Measurements from ENCODE around the gene METRNL. TPM values are rescaled to one million over a fixed set of nuclear protein-coding genes. Genes with fewer than 3 reads are reported as not detected.
A peak's percentile ranks its signal among the peaks of the same experiment; 100 is the strongest.
"Not testable (repeated sequence)": the region's sequence is repeated elsewhere in the genome, so short reads cannot be mapped to it uniquely, and the experiment has no call there.

The METRNL gene, protein sequence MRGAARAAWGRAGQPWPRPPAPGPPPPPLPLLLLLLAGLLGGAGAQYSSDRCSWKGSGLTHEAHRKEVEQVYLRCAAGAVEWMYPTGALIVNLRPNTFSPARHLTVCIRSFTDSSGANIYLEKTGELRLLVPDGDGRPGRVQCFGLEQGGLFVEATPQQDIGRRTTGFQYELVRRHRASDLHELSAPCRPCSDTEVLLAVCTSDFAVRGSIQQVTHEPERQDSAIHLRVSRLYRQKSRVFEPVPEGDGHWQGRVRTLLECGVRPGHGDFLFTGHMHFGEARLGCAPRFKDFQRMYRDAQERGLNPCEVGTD
- 131 TPM for total RNA-seq

DNA sequence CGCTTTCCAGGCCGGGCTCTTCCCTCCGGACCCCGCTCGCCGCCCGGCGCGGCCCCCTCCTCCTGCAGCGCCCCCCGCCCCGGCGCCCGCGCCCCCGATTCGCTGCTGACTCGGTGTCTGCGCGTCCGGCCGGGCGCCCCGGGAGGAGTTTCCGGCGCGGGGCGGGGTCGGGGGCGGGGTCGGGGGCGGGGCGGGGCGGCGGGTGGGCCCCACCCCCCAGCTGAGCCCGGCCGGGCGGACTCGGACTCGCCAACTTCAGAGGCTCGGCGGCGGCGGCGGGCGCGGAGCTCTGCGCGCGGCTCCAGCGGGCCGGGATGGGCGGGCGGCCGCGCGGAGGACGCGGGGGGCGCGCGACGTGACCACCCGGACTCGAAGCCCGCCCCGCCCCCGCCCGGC lies at the start of gene METRNL:
TSS of gene METRNL (plus strand) at position 258 of the 396 bp plus-strand sequence. CDS start 207 bp downstream, outside the sequence.
- peak; percentile 91 for DNase-seq (ENCODE audit: low spot score)
- intact Hi-C loops (cut with DNase I), result no loop called here
- ATAC-seq, result peak; percentile 47

DNA sequence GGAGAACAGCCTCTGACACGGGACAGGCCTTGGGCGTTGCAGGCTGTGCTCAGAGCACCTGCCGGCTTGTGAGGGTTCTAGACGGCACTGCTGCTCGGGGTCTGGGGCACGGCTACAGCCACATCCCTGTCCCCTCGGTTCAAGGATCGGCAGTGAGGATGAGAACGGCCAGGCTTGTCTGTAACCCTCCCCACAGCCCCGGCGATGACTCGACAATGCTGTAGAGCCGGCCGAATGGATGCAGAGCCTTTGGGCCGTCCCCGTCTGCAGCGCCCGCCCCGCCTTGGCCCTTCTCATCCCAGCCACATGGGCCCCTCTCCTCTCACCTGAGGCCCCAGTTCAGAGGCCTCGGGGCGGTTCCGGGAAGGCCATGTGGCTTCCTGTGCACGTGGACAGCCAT lies 49.0 kb upstream of the METRNL start:
- no peak for ATAC-seq
- DNase-seq (ENCODE audit: low spot score), result peak; percentile 47
- intact Hi-C loops (cut with DNase I), result loop anchor here (10.0 kb wide), 1 partner anchor 56 kb away; no protein-coding TSS in a partner anchor

DNA sequence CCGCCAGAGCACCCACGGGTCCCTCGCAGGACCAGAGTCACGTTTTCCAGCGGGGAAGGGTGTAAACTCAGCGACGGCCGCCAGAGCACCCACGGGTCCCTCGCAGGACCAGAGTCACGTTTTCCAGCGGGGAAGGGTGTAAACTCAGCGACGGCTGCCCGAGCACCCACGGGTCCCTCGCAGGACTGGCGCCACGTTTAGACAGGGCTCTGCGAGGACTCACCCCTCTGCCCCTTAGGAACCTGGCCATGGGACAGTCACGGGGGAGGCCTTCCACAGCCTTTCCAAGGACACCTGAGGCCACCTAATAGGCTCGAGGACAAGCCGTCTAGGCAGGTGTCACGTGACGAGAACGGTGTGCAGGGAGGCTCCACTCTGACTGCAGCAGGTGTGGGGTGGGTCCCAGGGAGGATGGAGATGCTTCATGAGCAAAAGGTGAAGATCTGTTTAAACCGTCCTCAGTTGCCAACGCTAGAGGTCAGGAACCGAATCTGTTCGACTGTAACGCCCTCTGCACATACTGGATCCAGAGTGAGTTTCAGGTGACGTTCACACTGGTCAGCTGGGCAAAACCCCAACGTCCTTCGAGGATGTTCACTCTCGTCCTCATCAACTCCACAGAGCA lies 48.0 kb upstream of the METRNL start:
- intact Hi-C loops (cut with DNase I), result loop anchor here (10.0 kb wide), 1 partner anchor 57 kb away; no protein-coding TSS in a partner anchor
- peak; percentile 43 for DNase-seq (ENCODE audit: low spot score)
- no peak for ATAC-seq

DNA sequence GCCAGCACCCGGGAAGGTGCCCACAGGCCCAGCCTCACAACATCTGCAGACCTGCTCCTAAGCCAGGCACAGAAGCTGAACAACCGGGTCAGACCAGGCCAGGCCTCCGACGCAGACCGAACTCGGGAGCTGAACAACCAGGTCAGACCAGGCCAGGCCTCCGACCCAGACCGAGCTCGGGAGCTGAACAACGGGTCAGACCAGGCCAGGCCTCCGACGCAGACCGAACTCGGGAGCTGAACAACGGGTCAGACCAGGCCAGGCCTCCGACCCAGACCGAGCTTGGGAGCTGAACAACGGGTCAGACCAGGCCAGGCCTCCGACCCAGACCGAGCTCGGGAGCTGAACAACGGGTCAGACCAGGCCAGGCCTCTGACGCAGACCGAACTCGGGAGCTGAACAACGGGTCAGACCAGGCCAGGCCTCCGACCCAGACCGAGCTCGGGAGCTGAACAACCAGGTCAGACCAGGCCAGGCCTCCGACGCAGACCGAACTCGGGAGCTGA lies 47.4 kb upstream of the METRNL start:
- peak; percentile 59 for DNase-seq (ENCODE audit: low spot score)
- ATAC-seq, result not testable (repeated sequence)
- intact Hi-C loops (cut with DNase I), result loop anchor here (10.0 kb wide), 1 partner anchor 57 kb away; no protein-coding TSS in a partner anchor

DNA sequence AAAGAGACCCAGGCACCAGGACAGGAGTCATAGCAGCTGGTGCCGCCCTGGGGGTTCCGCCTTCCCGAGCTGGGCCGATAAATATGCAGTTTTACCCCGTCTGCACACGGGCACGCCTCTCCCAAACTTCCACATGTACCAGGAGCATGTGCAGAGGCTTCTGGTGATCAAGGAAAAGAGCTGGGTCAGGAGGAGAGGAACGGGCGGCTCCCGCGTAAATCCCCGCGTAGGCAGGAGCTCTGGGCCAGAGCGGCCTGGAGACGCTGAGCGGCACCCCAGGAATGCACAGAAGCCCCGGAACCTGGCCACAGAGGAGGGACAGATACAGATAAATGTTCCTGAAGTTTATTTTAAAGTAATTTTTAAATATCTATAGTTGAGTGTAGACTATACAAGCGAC lies 46.6 kb upstream of the METRNL start:
- DNase-seq (ENCODE audit: low spot score), result peak; percentile 42
- intact Hi-C loops (cut with DNase I), result loop anchor here (10.0 kb wide), 1 partner anchor 58 kb away; no protein-coding TSS in a partner anchor
- no peak for ATAC-seq

DNA sequence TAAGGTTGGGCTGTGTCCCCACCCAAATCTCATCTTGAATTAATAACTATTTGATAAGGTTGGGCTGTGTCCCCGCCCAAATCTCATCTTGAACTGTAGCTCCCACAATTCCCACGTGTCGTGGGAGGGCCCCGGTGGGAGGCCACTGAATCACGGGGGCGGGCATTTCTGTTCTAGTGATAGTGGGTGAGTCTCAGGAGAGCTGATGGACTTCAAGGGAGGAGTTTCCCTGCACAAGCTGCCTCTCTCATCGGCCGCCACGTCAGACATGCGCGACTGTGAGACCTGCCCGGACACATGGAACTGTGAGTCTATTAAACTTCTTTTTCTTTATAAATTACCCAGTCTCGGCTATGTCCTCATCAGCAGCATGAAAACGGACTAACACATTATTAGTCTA lies 44.9 kb upstream of the METRNL start:
- DNase-seq (ENCODE audit: low spot score) (peak; percentile 30), ATAC-seq (no peak)
- intact Hi-C loops (cut with DNase I), result loop anchor here (10.0 kb wide), 1 partner anchor 60 kb away; no protein-coding TSS in a partner anchor

DNA sequence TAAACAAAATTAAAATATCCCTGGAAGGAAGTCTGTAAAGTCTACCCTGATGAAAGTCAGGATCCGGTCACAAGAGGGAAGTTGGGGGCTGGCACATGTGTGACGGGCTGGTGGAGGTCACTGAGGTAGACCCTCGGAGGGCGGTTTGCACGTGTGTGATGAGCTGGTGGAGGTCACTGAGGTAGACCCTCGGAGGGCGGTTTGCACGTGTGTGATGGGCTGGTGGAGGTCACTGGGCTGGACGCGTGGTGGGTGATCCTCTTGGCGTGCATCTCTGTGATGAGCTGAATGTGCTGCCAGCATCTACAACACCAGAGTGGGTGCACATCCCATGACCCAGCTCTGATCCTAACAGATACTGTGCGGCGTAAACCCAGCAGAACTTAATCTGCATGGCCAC lies 43.7 kb upstream of the METRNL start:
- no peak for ATAC-seq
- intact Hi-C loops (cut with DNase I), result loop anchor here (10.0 kb wide), 1 partner anchor 61 kb away; no protein-coding TSS in a partner anchor
- peak; percentile 25 for DNase-seq (ENCODE audit: low spot score)

DNA sequence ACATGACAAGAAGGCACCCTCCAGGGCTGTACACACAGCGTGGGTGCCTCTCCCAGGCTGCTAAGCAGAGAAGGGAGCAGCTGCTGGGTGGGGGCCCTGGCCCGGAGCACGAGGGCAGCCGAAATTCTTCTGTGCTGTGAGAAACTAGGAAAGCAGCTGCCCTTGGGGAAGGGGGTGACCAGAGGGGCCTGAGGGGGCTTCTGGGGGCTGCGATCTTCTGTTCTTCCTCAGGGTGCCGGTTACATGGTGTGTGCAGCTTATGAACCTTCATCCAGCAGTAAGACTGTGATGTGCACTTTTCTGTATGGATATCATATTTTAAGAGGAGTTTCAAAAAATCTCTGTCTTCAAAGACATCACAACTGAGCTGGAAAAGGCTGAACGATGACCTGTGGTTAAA lies 43.2 kb upstream of the METRNL start:
- ATAC-seq, result no peak
- peak; percentile 33 for DNase-seq (ENCODE audit: low spot score)
- intact Hi-C loops (cut with DNase I), result loop anchor here (10.0 kb wide), 1 partner anchor 61 kb away; no protein-coding TSS in a partner anchor

DNA sequence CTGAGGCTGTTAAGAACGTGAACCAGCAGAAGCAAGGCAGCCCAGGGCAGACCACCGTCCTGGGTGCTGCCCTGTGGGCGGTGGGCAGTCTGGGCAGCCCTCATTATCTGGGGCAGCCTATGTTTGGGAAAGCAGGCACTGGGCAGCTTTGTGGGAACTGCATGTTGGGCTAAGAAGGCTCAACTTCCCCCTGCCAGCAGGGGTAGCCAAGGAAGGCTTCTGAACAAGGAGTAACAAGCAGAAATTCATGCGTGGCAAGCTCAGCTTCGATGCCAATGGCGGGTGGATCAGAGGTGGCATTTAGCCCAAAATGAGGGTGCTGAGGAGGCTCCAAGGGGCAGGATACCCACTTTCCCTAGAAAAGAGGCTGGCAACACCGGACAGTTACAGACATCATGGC lies 42.7 kb upstream of the METRNL start:
- intact Hi-C loops (cut with DNase I), result loop anchor here (10.0 kb wide), 1 partner anchor 62 kb away; no protein-coding TSS in a partner anchor
- ATAC-seq, result no peak

DNA sequence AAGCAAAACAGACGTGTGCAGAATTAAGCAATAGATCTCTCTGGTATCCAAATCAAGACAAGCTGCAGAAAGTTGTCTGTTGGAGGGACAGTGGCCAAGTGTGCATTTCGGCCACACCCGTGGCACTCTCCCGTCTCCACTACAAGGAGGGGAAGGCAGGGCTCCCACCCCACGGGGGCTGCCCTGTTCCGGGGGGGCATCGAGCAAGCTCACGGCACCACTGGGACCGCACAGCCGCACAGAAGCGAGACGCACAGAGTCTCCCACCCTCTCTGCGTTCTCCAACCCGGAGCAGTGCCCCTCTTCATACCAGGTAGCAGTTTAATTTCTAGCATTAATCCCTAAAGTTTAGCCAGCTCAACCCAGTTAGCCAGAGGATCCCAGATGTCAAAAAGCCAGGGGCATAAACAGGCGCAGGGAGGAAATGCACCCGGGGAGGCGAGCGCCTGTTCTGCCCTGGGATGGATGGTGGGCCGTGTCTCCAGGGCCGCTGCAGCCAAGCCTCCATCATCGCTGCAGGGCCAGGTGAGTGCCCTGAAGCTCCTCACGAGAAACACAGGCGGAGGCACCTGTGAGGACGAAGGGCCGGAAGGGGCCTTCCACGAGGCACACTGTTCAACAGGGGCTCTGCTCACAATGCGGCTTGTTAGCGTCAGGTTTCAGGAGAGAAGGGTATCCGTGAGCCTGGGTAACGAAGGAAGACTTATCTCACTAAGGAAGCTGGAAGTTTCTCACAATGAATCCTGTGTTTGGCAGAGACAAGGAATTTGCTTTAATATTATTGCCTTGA lies 42.1 kb upstream of the METRNL start:
- DNase-seq (ENCODE audit: low spot score), result peak; percentile 38
- intact Hi-C loops (cut with DNase I), result loop anchor here (10.0 kb wide), 1 partner anchor 62 kb away; no protein-coding TSS in a partner anchor
- ATAC-seq, result no peak

More for the DNA sequence above, 42.7 kb upstream of the METRNL start:
- DNase-seq (ENCODE audit: low spot score), result peak; percentile 27

DNA sequence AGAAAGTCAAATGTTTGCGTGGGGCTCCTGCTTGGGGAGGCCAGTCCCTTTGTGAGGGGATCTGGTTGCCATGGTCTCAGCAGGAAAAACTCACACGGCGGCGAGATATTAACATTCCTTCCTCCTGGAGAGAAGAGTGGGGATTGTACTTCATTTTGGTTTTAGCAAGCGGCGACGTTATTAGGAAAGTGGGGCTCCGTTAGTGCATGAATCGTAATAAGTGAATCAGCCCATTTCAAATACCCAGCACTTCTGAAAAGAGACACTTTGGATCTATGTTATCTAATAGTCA lies 41.6 kb upstream of the METRNL start:
- intact Hi-C loops (cut with DNase I), result loop anchor here (10.0 kb wide), 1 partner anchor 63 kb away; no protein-coding TSS in a partner anchor
- ATAC-seq (no peak), DNase-seq (ENCODE audit: low spot score) (peak; percentile 25)

DNA sequence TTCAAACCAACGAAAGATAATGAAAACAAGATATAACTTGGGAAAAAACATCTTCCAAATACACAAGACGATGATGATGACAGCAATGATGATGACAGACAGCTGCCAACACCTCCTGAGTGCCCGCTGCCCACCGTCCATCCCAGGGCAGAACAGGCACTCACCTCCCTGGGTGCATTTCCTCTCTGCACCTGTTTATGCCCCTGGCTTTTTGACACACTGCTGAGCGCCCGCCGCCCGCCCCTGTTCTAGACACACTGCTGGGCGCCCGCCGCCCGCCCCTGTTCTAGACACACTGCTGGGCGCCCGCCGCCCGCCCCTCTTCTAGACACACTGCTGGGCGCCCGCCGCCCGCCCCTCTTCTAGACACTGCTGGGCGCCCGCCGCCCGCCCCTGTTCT lies 40.4 kb upstream of the METRNL start:
- intact Hi-C loops (cut with DNase I), result loop anchor here (10.0 kb wide), 1 partner anchor 64 kb away; no protein-coding TSS in a partner anchor
- ATAC-seq, result not testable (repeated sequence)
- peak; percentile 37 for DNase-seq (ENCODE audit: low spot score)

DNA sequence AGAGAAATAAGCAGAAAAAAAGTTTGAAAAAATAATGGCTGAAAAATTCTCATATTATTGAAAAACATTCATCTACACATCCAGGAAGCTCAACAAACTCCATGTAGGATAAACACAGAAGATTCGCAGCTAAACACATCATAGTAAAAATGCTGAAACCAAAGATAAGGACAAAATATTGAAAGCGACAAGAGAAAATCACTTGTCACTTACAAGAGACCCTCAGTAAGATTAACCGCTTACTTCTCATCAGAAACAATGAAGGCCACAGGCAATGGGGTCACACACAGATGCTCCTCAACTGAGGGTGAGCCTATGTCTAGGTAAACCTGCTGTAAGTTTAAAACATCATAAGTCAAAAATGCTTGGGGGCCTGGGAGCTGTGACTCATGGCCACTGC lies 38.1 kb upstream of the METRNL start:
- ATAC-seq (no peak), DNase-seq (ENCODE audit: low spot score) (no peak)
- intact Hi-C loops (cut with DNase I), result no loop called here

DNA sequence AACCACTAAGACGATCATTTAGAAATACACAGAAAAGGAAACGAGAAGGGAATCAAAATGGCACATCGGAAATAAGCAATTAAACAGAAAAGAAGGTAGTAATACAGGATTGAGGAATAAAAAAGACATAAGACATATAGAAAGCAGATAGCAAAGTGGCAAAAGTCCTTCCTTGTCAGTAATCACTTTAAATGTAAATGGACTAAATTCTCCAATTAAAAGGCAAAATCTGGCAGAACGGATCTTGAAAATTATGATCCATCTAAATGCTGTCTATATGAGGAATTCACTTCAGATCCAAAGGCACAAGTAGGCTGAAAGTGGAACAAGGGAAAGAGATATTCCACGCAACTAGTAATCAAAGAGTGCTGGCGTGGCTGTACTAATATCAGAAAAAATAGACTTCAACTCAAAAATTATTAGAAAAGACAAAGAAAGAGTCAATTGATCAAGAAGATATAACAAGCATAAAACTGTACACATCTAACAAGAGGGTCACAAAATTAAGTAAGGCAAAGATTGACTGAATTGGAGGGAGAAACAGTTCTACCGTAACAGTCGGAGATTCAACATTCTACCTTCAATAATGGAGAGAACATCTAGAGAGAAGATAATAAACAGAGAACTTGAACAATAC lies 36.8 kb upstream of the METRNL start:
- DNase-seq (ENCODE audit: low spot score) (no peak), ATAC-seq (no peak)
- intact Hi-C loops (cut with DNase I), result no loop called here

DNA sequence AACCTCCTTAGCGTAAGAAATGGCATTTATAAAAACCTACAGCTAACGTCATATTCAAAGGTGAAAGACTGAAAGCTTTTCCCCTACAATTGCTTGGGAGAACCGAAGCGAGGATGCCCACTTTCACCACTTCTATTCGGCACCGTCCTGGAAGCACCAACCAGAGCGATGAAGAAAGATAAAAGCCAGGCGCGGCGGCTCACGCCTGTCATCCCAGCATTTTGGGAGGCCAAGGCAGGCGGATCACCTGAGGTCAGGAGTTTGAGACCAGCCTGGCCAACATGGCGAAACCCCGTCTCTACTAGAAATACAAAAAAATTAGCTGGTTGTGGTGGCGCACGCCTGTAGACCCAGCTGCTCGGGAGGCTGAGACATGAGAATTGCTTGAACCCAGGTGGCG lies 34.9 kb upstream of the METRNL start:
- DNase-seq (ENCODE audit: low spot score); intact Hi-C loops (cut with DNase I); ATAC-seq: not testable (repeated sequence)

DNA sequence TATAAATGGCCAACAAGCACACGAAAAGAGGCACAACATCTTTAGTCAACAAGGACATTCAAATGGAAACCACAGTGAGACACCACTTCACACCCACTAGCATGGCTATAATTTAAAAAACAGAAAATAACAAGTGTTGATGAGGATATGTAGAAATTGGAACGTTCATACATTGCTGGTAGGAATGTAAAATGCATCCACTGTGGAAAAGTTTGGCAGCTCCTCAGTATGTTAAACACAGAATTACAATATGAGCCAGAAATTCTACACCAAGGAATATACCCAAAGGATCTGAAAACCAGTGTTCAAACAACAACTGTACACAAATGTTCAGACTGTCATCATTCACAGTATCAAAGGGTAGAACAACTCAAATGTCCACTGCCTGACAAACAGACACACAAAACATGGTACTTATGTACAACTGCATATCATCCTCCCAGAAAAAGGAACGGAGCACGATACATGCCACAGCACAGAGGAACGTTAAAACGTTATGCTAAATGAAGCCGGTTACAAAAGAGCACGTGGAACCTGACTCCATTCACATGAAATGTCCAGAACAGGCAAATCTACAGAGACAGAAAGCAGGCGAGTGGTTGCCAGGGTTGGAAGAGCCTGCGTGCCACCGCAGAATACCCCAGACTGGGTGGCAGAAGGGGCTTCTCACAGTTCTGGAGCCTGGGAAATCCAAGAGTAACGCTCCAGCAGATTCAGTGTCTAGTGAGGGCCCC lies 32.8 kb upstream of the METRNL start:
- ATAC-seq (no peak), DNase-seq (ENCODE audit: low spot score) (no peak)
- intact Hi-C loops (cut with DNase I), result no loop called here

DNA sequence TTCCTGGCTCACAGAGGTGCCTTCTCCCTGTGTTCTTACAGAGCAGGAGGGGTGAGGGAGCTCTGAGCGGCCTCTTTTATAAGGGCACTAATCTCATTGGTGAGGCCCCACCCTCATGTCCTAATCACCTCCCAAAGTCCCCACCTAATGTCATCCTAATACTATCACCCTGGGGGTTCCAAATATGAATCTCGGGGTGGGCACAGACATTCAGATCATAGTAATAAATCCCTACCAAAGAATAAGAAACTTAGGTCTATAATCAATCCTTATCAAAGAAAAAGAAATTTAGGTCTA lies 32.3 kb upstream of the METRNL start:
- ATAC-seq, result no peak
- no peak for DNase-seq (ENCODE audit: low spot score)
- intact Hi-C loops (cut with DNase I), result no loop called here

DNA sequence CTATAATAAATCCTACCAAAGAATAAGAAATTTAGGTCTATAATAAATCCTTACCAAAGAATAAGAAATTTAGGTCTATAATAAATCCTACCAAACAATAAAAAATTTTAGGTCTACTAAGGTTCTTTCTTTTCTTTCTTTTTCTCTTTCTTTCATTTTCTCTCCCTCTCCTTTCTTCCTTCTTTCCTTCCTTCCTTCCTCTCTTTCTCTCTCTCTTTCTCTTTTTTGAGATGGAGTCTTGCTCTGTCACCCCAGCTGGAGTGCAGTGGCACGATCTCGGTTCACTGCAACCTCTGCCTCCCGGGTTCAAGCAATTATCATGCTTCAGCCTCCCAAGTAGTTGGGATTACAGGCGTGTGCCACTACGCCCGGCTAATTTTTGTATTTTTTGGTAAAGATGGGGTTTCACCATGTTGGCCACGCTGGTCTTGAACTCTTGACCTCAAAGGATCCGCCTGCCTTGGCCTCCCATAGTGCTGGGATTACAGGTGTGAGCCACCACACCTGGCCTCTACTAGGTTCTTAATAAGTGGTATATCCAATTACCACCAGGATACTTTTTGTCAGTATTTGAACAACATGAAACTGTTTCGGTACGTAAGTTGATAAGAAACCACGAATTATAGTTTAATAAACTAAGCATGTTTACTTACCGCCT lies 31.5 kb upstream of the METRNL start:
- DNase-seq (ENCODE audit: low spot score); intact Hi-C loops (cut with DNase I); ATAC-seq: not testable (repeated sequence)
